ENCODE data around the gene ANO2.
"Not testable (repeated sequence)": the region's sequence is repeated elsewhere in the genome, so short reads cannot be mapped to it uniquely, and the experiment has no call there.

The ANO2 gene

DNA sequence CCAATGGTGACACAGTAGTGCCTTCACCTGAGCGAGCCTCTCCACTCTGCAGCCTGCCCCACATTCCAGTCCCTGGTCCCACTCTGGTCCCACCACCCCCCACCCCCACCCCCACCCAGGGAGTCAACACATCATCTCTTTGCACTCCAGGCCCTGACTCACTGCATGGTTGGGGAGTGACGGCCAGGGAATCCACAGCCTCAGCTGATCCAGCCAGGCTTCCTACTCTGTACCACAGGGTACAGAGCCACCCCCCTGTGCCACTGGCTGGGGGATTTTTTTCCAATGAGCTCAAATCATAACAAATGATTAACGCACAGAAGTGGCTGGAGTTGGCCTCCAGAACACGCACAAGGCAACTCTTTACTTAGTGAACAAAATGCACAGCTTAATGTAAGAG, 279.4 kb downstream of the ANO2 start:
- Histone ChIP-seq H3K27me3 (ENCODE audit: control insufficient read depth, insufficient read depth, low read length, poor library complexity, severe bottlenecking) (no peaks in the 10 kb centered on the region), H3K36me3 (ENCODE audit: control insufficient read depth, insufficient read depth, low read length) (no peaks in the 10 kb centered on the region), H3K27ac (ENCODE audit: insufficient read depth, low read depth, low read length, poor library complexity, severe bottlenecking) (no peak overlapping the region), H3K9me3 (ENCODE audit: control insufficient read depth, low read length) (no peaks in the 10 kb centered on the region), H3K4me1 (ENCODE audit: control insufficient read depth, insufficient read depth, low read length) (no peaks in the 10 kb centered on the region), H3K4me3 (ENCODE audit: insufficient read depth, low read depth, low read length) (no peak overlapping the region)
- WGBS, 2 experiments, result 94% methylated on average over 4 of the region's 4 CpGs

- Histone ChIP-seq H3K9me3 (ENCODE audit: control insufficient read depth, low read length) (no peaks in the 10 kb centered on the region), H3K4me3 (ENCODE audit: insufficient read depth, low read depth, low read length) (no peak overlapping the region), H3K36me3 (ENCODE audit: control insufficient read depth, insufficient read depth, low read length) (no peaks in the 10 kb centered on the region), H3K27me3 (ENCODE audit: control insufficient read depth, insufficient read depth, low read length, poor library complexity, severe bottlenecking) (no peaks in the 10 kb centered on the region), H3K4me1 (ENCODE audit: control insufficient read depth, insufficient read depth, low read length) (no peaks in the 10 kb centered on the region), H3K27ac (ENCODE audit: insufficient read depth, low read depth, low read length, poor library complexity, severe bottlenecking) (no peak overlapping the region)
- WGBS, 2 experiments, result 93 to 95% methylated on average over 8 of the region's 8 CpGs
Measured at GRCh38 chr12:5661811-5662210, 283.2 kb downstream of the ANO2 start.

- 89 to 90% methylated on average over 6 of the region's 6 CpGs for WGBS, 2 experiments
- H3K4me1 ChIP-seq (ENCODE audit: control insufficient read depth, insufficient read depth, low read length), result no peaks in the 10 kb centered on the region
- no peak overlapping the region for H3K27ac ChIP-seq (ENCODE audit: insufficient read depth, low read depth, low read length, poor library complexity, severe bottlenecking)
- no peaks in the 10 kb centered on the region for H3K9me3 ChIP-seq (ENCODE audit: control insufficient read depth, low read length)
- H3K4me3 ChIP-seq (ENCODE audit: insufficient read depth, low read depth, low read length), result no peak overlapping the region
- H3K36me3 ChIP-seq (ENCODE audit: control insufficient read depth, insufficient read depth, low read length), result no peaks in the 10 kb centered on the region
- H3K27me3 ChIP-seq (ENCODE audit: control insufficient read depth, insufficient read depth, low read length, poor library complexity, severe bottlenecking), result no peaks in the 10 kb centered on the region
Measured at GRCh38 chr12:5660238-5660637, 284.8 kb downstream of the ANO2 start.

DNA sequence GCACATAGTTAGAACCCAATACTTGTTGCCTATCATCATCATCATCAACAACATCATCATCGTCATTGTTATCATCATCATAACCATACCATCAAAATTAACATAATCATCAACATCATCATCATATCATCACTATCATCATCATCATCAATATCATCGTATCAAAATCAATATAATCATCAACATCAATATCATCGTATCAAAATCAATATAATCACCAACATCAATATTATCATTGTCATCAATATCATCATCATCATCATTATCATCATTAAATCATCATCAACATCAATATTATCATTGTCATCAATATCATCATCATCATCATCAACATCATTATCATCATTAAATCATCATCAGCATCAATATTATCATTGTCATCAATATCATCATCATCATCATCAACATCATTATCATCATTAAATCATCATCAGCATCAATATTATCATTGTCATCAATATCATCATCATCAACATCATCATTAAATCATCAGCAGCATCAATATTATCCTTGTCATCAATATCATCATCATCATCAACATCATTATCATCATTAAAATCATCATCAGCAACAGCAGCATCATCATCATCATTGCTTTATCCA, 286.6 kb downstream of the ANO2 start:
- not testable (repeated sequence) for H3K4me3 ChIP-seq (ENCODE audit: insufficient read depth, low read depth, low read length); H3K4me1 ChIP-seq (ENCODE audit: control insufficient read depth, insufficient read depth, low read length); H3K27ac ChIP-seq (ENCODE audit: insufficient read depth, low read depth, low read length, poor library complexity, severe bottlenecking); H3K27me3 ChIP-seq (ENCODE audit: control insufficient read depth, insufficient read depth, low read length, poor library complexity, severe bottlenecking); H3K36me3 ChIP-seq (ENCODE audit: control insufficient read depth, insufficient read depth, low read length); H3K9me3 ChIP-seq (ENCODE audit: control insufficient read depth, low read length)
- WGBS, 2 experiments, result 87 to 90% methylated on average over 3 of the region's 3 CpGs

GRCh38 chr12:5656836-5657235, 288.2 kb downstream of the ANO2 start:
- Histone ChIP-seq H3K4me3 (ENCODE audit: insufficient read depth, low read depth, low read length) (no peak overlapping the region), H3K9me3 (ENCODE audit: control insufficient read depth, low read length) (no peaks in the 10 kb centered on the region), H3K27me3 (ENCODE audit: control insufficient read depth, insufficient read depth, low read length, poor library complexity, severe bottlenecking) (no peaks in the 10 kb centered on the region), H3K4me1 (ENCODE audit: control insufficient read depth, insufficient read depth, low read length) (no peaks in the 10 kb centered on the region), H3K36me3 (ENCODE audit: control insufficient read depth, insufficient read depth, low read length) (no peaks in the 10 kb centered on the region), H3K27ac (ENCODE audit: insufficient read depth, low read depth, low read length, poor library complexity, severe bottlenecking) (no peak overlapping the region)
- WGBS, 2 experiments, result 71 to 74% methylated on average over 4 of the region's 4 CpGs

GRCh38 chr12:5655120-5655519, 289.9 kb downstream of the ANO2 start:
- H3K27ac ChIP-seq (ENCODE audit: insufficient read depth, low read depth, low read length, poor library complexity, severe bottlenecking), result no peak overlapping the region
- 90 to 96% methylated on average over 3 of the region's 3 CpGs for WGBS, 2 experiments
- H3K36me3 ChIP-seq (ENCODE audit: control insufficient read depth, insufficient read depth, low read length), result no peaks in the 10 kb centered on the region
- H3K9me3 ChIP-seq (ENCODE audit: control insufficient read depth, low read length), result no peaks in the 10 kb centered on the region
- no peaks in the 10 kb centered on the region for H3K27me3 ChIP-seq (ENCODE audit: control insufficient read depth, insufficient read depth, low read length, poor library complexity, severe bottlenecking)
- no peaks in the 10 kb centered on the region for H3K4me1 ChIP-seq (ENCODE audit: control insufficient read depth, insufficient read depth, low read length)
- H3K4me3 ChIP-seq (ENCODE audit: insufficient read depth, low read depth, low read length), result no peak overlapping the region

DNA sequence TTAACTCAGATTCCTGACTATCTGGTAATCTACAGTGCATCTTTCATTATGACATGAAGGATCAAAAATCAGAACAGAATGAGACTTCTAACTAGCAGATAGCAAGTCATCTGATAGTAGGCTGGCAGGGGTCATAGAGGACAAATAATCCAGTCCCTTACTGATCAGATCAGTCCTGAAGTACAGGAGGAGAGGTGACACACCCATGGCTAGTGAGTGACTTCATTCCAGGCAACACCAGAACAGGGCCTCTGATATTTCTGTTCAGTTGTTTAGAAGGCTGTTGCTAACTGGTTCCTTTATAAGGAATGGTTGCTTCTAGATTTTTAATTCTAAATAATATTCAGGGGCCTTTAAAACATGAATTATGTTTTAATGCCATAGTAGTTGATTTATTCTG, 291.0 kb downstream of the ANO2 start:
- H3K4me3 ChIP-seq (ENCODE audit: insufficient read depth, low read depth, low read length), result no peak overlapping the region
- no peak overlapping the region for H3K27ac ChIP-seq (ENCODE audit: insufficient read depth, low read depth, low read length, poor library complexity, severe bottlenecking)
- H3K9me3 ChIP-seq (ENCODE audit: control insufficient read depth, low read length), result no peaks in the 10 kb centered on the region
- no peaks in the 10 kb centered on the region for H3K27me3 ChIP-seq (ENCODE audit: control insufficient read depth, insufficient read depth, low read length, poor library complexity, severe bottlenecking)
- H3K36me3 ChIP-seq (ENCODE audit: control insufficient read depth, insufficient read depth, low read length), result no peaks in the 10 kb centered on the region
- H3K4me1 ChIP-seq (ENCODE audit: control insufficient read depth, insufficient read depth, low read length), result no peaks in the 10 kb centered on the region

DNA sequence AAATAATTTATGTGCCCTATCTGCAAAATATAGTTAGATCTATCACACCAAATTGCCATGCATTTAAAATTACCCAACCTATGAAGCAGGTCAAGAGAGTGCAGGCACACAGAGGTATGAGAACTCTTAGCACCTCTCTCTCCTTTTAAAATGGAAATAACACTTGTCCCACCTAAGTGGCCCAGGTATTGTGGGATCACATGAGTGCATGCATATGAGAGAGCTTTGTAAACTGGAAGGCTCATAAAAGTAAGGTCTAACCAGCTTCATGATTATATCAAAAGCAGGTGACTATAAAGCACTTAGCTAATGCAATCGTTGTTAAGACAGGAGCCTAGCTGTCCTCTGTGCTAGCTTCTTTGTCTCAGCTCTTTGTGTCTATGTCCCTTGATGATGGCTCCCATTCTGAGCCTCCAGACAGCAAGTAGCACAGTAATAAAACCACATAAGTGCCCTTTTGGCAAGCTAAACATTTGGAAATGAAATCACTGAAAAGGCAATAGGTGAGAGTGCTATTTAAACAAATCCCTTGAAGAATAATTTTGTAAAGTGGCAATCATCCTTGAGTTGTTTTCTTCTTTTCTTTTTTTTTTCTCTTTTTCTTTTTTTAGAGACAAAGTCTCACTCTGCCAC, 294.1 kb downstream of the ANO2 start:
- H3K36me3 ChIP-seq (ENCODE audit: control insufficient read depth, insufficient read depth, low read length), result no peaks in the 10 kb centered on the region
- H3K27ac ChIP-seq (ENCODE audit: insufficient read depth, low read depth, low read length, poor library complexity, severe bottlenecking), result no peak overlapping the region
- no peaks in the 10 kb centered on the region for H3K9me3 ChIP-seq (ENCODE audit: control insufficient read depth, low read length)
- no peaks in the 10 kb centered on the region for H3K4me1 ChIP-seq (ENCODE audit: control insufficient read depth, insufficient read depth, low read length)
- no peaks in the 10 kb centered on the region for H3K27me3 ChIP-seq (ENCODE audit: control insufficient read depth, insufficient read depth, low read length, poor library complexity, severe bottlenecking)
- WGBS, 2 experiments, result 85% methylated on average over 1 of the region's 1 CpG
- no peak overlapping the region for H3K4me3 ChIP-seq (ENCODE audit: insufficient read depth, low read depth, low read length)

GRCh38 chr12:5650281-5650680, 294.8 kb downstream of the ANO2 start:
- WGBS, 2 experiments, result 67 to 70% methylated on average over 2 of the region's 2 CpGs
- Histone ChIP-seq H3K9me3 (ENCODE audit: control insufficient read depth, low read length) (no peaks in the 10 kb centered on the region), H3K36me3 (ENCODE audit: control insufficient read depth, insufficient read depth, low read length) (no peaks in the 10 kb centered on the region), H3K27ac (ENCODE audit: insufficient read depth, low read depth, low read length, poor library complexity, severe bottlenecking) (no peak overlapping the region), H3K4me3 (ENCODE audit: insufficient read depth, low read depth, low read length) (no peak overlapping the region), H3K4me1 (ENCODE audit: control insufficient read depth, insufficient read depth, low read length) (no peaks in the 10 kb centered on the region), H3K27me3 (ENCODE audit: control insufficient read depth, insufficient read depth, low read length, poor library complexity, severe bottlenecking) (no peaks in the 10 kb centered on the region)

DNA sequence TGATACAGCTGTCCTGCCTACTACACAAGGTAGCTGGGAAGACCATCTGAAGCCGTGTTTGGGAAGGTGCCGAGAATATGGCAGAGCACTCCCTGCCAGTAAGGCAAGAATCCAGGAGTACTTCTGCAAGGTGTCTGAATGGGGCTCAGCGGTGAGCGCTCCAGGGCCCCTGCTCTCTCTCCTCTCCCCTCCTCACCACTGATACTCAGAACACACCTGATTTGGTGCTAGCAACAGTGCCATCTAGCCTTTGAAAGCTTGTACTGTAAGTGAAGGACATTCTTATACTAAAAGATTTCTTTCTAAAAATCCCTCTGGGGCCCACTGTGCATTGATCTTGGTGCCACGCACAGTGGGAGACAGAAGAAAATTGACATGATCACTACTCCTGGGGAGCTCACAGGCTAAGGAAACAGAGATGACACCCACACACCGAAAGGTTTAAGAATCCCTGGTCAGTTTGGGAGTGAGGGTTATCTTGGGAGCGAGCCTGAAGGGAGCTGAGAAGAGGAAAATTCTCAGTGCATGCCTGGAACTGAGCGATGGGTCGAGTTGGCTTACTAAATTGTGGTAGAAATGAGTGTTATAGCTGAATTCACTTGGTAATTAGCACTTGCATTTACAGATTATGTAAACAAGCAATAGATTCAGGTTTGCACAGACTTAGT, 296.2 kb downstream of the ANO2 start:
- no peak overlapping the region for H3K27ac ChIP-seq (ENCODE audit: insufficient read depth, low read depth, low read length, poor library complexity, severe bottlenecking)
- H3K4me1 ChIP-seq (ENCODE audit: control insufficient read depth, insufficient read depth, low read length), result no peaks in the 10 kb centered on the region
- no peaks in the 10 kb centered on the region for H3K27me3 ChIP-seq (ENCODE audit: control insufficient read depth, insufficient read depth, low read length, poor library complexity, severe bottlenecking)
- no peak overlapping the region for H3K4me3 ChIP-seq (ENCODE audit: insufficient read depth, low read depth, low read length)
- 39 to 42% methylated on average over 9 of the region's 9 CpGs for WGBS, 2 experiments
- H3K36me3 ChIP-seq (ENCODE audit: control insufficient read depth, insufficient read depth, low read length), result no peaks in the 10 kb centered on the region
- no peaks in the 10 kb centered on the region for H3K9me3 ChIP-seq (ENCODE audit: control insufficient read depth, low read length)
